ENCODE results near the gene HOXD4. TPM values are rescaled to one million over a fixed set of nuclear protein-coding genes. Genes with fewer than 3 reads are reported as not detected.

HOXD4 gene
- total and polyA plus RNA-seq, 10 of the 15 experiments (the other 5 are each of a cell fraction or from before 2014, with no cell fraction given) = 0.07 TPM; not detected in 9

DNA sequence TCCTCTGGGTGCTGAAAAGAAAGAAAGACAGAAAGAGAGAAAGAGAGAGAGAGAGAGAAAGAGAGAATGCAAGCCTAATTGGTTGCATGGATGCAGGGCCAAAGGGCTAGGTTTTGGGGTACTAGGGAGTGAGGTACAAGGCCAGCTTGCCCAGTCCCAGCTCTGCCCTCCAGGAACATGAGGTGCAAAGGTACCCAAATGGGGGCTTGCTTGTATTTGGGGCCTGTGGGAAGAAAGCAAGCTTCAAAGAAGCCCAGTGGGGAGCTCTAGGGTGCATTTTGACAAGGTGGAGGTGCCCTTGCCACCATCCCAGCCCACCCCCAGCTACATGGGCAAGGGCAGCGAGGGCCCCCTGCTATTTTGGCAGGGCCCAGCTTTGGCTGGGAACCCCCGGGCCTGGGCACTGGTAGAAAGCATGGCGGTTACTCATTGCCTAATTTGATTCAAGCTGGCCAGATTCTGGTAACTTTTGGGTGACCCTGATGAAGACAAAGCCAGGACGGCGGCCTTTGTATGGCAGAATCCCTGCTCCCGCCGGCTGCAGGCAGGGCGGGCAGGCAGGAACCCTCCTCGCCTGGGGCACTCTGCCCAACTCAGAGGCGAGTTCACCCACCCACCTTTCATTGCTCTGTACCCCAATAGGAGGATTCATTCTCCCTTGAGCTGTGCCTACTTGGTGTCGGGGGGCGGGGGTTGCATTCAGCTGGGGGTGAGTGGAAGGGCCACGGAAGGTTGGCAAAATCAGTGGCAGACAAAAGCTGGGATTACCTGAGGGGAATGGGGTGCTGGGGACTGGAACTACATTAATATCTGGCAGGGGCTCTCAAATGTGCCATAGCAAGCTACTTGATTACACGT, 537 bp upstream of the HOXD4 start:
- POLR2A ChIA-PET = no interaction called here
- Histone ChIP-seq H3K4me2 (ENCODE audit: control insufficient read depth, insufficient read depth) (no peak overlapping the region), H3K9me3 (replicated peaks; ENCODE audit: control insufficient read depth, insufficient read depth, low read length) (no peaks in the 10 kb centered on the region), H2AFZ (ENCODE audit: control insufficient read depth, low read depth, low read length) (no peak overlapping the region), H3K4me1 (ENCODE audit: control insufficient read depth, insufficient read depth, low read length) (no peaks in the 10 kb centered on the region), H3K4me3 (no peak overlapping the region), H3K27me3 (replicated peaks in 1 of 2; ENCODE audit: control insufficient read depth in 2 of 2, insufficient read depth in 2 of 2, low read length in 1 of 2) (peaks cover 12 to 43% of the 10 kb centered on the region in 2 experiments), H3K27ac (ENCODE audit: control insufficient read depth, insufficient read depth) (no peak overlapping the region), H3K36me3 (ENCODE audit: control insufficient read depth in 2 of 2, insufficient read depth in 2 of 2, low read length in 1 of 2) (no peaks in the 10 kb centered on the region), H4K20me1 (ENCODE audit: control insufficient read depth, insufficient read depth) (no peaks in the 10 kb centered on the region), H3K9ac (ENCODE audit: control insufficient read depth, insufficient read depth, low read length) (no peak overlapping the region), H3K79me2 (ENCODE audit: control insufficient read depth, insufficient read depth, low read length) (no peaks in the 10 kb centered on the region)
- TF ChIP-seq ZBTB4 (CRISPR knock-in tag; IDR thresholded peaks at IDR 0.05) (no peak), PAX5 (IDR thresholded peaks at IDR 0.05; ENCODE audit: borderline replicate concordance, low read depth, low read length) (no peak), YY1 (IDR thresholded peaks at IDR 0.05; ENCODE audit: low read depth, low read length) (no peak)
- SMC1A ChIA-PET (ENCODE audit: uncharacterized antibody, unreplicated experiment) = interaction anchor here (1.0 kb wide), 1 partner anchor 998 kb away, joined by 3 read pairs; no protein-coding TSS in a partner anchor
- BruUV-seq (replicated peaks) = no TSS peak
- intact Hi-C loops (cut with micrococcal nuclease; ENCODE audit: unreplicated experiment) = no loop called here
- 14% methylated on average over 14 of the region's 14 CpGs for WGBS (ENCODE audit: insufficient coverage, insufficient replicate concordance, low lambda C conversion rate, missing lambda C conversion rate)
- DNase-seq (ENCODE audit: low read depth, low spot score) (no peak), FAIRE-seq (no peak), ATAC-seq (no peak)
- in situ Hi-C loops (cut with MboI) = no loop called here
- RAD21 ChIA-PET (ENCODE audit: unreplicated experiment) = interaction anchor here (1.0 to 1.2 kb wide), 3 partner anchors 10 to 304 kb away, joined by 4 read pairs; no protein-coding TSS in a partner anchor
- CTCF ChIA-PET = interaction anchor here (1.5 kb wide), 1 partner anchor 501 kb away, joined by 3 read pairs; no protein-coding TSS in a partner anchor
